NCI-H2196 (cell line): Measurements from ENCODE around the gene PKP1.
"Not testable (repeated sequence)": the region's sequence is repeated elsewhere in the genome, so short reads cannot be mapped to it uniquely, and the experiment has no call there.

Experiments
- DNase-seq: peaks from one replicate; lab custom pipeline; 2025; ENCODE audit not compliant: unreplicated experiment; lab: John Stamatoyannopoulos, UW

The PKP1 gene, protein sequence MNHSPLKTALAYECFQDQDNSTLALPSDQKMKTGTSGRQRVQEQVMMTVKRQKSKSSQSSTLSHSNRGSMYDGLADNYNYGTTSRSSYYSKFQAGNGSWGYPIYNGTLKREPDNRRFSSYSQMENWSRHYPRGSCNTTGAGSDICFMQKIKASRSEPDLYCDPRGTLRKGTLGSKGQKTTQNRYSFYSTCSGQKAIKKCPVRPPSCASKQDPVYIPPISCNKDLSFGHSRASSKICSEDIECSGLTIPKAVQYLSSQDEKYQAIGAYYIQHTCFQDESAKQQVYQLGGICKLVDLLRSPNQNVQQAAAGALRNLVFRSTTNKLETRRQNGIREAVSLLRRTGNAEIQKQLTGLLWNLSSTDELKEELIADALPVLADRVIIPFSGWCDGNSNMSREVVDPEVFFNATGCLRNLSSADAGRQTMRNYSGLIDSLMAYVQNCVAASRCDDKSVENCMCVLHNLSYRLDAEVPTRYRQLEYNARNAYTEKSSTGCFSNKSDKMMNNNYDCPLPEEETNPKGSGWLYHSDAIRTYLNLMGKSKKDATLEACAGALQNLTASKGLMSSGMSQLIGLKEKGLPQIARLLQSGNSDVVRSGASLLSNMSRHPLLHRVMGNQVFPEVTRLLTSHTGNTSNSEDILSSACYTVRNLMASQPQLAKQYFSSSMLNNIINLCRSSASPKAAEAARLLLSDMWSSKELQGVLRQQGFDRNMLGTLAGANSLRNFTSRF

DNA sequence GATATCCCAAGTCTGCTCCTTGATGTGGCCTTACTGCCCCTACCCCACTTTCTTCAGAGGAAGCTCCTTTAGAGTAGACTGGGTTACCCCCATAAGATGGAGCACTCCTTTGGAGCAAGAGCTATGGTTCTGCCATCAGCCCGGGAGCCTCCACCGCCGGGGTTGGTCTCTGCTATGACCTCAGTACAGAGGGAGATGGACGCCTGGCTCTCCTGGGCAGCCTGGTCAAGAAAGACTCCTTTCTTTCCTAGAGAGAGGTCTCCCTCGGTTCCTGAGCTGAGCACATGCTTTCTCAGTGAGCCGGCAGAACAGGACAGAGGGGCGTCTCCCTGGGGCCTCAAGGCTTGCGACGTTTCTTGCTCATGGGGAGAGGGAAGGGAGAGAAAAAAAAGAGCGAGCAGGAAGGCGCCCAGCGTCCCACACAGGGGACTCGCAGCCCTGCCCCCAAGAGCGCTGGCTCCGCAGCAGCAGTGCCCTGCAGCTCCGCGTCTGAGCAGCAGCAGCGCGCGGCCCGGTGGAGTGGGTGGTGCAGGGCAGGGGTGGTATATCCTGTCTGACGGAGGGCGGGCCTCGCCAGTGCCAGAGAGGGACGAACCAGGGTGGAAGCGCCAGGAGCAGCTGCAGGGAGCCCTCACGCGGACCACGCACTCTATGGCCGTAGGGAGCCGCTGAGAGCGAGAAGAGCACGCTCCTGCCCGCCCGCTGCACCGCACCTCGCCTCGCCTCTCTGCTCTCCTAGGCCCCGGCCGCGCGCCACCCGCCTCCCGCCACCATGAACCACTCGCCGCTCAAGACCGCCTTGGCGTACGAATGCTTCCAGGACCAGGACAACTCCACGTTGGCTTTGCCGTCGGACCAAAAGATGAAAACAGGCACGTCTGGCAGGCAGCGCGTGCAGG lies at the start of gene PKP1:
TSS of gene PKP1 (plus strand) at position 576 of the 899 bp plus-strand sequence. CDS start at position 773, 197 bp downstream.
- no peak for DNase-seq

DNA sequence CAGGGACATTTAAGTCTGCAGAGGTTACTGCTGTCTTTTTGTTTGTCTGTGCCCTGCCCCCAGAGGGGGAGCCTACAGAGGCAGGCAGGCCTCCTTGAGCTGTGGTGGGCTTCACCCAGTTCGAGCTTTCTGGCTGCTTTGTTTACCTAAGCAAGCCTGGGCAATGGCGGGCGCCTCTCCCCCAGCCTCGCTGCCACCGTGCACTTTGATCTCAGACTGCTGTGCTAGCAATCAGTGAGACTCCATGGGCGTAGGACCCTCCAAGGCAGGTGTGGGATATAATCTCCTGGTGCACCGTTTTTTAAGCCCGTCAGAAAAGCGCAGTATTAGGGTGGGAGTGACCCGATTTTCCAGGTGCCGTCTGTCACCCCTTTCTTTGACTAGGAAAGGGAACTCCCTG lies 43.7 kb upstream of the PKP1 start:
- DNase-seq, result not testable (repeated sequence)

DNA sequence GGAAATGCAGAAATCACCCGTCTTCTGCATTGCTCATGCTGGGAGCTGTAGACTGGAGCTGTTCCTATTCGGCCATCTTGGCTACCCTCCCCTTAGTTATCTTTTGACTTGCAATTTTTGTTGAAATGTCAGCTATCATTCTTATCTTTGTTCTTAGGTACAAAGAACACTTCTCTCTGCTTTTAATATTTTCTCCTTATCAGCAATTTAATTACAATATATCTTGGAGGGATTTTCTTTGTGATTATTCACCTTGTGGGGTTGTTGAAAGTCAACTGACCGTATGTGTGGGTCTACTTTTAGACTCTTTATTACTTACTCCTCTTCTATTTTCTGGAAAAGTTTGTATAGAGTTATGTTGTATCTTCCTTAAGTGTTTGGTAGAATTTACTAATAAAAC lies 43.1 kb upstream of the PKP1 start:
- no peak for DNase-seq

DNA sequence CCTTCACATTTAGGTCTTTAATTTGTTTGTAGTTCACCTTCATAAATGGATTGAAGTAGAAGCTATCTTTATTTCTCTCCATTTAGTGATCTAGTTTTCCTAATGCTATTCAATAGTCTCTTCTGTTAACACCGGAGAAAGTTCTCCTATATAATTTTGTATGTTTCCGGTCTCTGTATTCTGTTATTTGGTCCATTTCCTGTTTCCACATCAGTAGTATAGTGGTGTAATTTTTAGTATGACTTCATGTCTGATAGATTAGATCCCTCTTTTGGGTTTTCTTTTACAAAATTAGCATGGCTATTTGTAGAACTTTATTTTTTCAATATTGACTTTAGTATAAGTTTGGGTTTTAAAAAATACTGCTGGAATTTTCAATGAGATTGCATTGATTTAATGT lies 41.6 kb upstream of the PKP1 start:
- no peak for DNase-seq

DNA sequence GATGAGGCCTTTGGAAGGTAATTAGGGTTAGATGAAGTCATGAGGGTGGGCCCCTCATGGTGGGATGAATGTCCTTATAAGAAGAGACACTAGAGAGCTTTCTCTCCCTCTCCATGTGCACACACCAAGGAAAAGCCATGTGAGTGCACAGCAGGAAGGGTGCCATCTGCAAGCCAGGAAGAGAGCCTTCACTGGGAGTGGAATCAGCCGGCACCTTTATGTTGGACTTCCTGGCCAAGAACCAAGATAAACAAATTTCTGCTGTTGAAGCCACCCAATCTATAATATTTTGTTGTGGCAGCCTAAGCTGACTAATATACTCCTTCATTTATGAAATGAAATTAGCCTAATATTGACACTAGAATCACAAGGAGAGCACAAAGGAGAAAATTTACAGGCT lies 38.2 kb upstream of the PKP1 start:
- peak; percentile 44 for DNase-seq

- DNase-seq, result no peak
Observed at GRCh38 chr1:201248721-201249559, 34.4 kb upstream of the PKP1 start.

- DNase-seq, result peak; percentile 62
Observed at GRCh38 chr1:201250326-201251011, 32.8 kb upstream of the PKP1 start.

DNA sequence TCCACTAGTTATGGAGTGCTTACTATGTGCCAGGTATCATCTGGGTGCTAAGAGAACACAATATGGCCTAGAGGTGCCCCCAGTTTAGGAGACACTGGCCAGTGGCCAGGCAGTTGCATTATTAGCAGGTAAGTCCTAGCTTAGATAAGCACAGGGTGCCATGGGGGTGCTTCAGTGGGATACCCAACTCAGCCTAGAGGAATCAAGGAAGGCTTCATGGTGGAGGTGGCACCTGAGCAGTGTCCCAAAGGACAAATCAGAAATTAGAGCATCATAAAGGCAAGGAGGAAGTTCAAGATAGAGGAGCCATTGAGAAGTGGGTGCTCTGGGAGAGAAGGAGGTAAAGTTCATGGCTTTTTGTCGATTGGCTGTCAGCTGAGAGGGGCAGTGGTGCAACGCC lies 31.9 kb upstream of the PKP1 start:
- DNase-seq, result no peak

GRCh38 chr1:201251851-201252430 lies 31.4 kb upstream of the PKP1 start:
- no peak for DNase-seq

DNA sequence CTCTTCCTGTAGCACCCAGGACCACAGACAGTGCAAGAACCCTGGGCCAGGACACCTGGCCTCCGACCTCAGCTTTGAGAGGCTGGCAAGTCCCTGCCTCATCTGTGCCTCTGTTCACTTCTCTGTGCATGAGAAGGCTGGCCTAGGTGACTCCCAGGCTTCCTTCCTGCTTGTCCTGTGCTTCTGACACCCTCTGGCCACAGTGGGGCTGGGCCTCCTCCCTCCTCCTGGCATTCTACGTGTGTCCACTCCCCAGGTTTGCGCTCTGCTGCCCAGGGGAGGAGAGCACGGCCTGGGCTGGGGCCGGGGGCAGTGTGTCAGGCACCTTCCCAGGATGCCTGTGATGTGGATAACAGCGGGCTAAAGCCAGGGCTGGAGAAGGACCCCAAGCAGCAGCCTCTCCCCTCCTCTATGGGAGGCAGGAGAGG lies 30.3 kb upstream of the PKP1 start:
- no peak for DNase-seq

DNA sequence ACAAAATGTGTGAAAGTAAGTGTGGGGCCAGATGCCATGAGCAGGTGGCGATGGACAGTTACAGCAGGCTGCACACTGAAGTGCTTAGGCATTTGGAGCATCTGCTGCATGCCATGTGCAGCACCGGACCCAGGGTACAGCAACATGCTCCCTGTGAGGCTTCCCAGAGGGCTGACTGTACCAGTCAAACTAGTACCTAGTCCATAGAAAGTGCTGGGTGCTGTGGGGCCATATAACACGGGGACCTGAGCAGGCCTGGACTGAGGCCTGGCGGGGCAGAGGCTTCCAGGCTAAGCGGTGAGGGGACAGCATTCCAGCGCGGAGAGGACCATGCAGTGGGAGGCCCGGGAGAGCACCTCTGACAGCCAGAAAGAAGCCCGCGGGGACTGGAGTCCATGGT lies 29.9 kb upstream of the PKP1 start:
- DNase-seq, result no peak

- no peak for DNase-seq
Observed at GRCh38 chr1:201253906-201254624, 29.2 kb upstream of the PKP1 start.

DNA sequence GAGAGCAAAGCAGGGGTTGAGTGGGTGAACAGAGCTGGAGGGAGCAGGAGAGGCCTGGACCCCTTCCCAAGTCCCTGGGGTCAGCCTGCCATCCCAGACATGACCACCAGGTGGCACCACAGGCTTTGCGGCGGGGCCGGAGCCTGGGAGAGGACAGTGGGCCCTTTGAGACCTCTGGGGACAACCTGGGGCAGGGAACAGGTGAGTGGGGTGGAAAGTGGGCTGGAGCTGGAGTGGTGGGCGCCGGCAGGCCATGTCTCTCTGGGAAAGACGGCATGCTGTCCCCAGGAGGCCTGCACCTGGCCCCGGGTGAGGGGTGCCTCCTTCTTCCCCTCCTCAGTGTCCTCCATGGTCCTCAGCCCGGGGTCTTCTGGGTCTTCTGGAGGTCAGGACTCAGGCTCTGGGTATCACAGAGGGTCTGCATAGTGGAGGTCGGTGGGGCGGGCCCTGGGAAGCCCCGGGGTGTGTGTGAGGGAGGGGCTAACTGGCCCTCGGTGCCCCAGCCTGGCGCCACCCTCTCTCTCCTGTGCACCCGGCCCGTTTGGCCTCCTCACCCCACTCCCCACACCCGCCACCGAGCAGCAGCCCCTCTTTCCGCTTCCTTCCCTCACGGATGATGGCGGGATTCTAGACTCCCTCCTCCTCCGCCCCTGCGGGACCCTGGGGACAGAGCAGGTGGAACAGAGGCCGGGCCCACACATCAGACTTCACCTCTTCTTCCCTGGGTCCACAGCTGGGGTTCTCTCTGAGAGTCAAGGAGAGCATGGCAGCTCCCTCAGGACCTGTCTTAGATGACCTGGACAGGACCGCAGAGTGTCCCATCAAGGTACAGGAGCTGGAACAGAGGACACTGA lies 28.5 kb upstream of the PKP1 start:
- DNase-seq, result peak; percentile 67

DNA sequence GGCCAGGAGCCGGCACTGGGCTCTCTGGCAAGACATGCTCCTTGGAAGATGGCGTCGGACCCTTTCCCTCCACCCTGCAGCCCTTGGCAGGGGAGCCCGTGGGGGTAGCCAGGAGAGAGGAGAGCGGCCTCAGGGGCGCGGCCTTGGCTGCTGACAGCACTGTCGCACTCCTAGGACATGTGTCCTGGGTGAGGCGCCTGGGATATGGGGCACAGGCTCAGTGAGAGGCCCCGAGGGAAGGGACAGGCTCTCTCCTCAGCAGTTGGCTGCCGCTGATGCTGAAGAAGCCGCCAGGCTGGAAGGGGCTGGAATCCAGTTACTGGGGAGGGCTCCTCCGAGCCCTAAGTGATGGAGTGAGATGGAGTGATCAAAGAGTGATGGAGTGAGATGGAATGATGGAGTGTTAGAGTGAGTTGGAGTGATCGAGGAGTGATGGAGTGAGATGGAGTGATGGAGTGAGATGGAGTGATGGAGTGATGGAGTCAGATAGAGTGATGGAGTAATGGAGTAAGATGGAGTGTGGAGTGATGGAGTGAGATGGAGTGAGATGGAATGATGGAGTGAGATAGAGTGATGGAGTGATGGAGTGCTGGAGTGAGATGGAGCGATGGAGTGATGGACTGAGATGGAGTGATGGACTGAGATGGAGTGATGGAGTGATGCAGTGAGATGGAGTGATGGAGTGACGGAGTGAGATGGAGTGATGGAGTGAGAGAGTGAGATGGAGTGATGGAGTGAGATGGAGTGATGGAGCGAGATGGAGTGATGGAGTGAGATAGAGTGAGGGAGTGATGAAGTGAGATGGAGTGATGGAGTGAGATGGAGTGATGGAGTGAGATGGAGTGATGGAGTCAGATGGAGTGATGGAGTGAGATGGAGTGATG lies 27.6 kb upstream of the PKP1 start:
- DNase-seq, result no peak

GRCh38 chr1:201258132-201258531 lies 25.2 kb upstream of the PKP1 start:
- not testable (repeated sequence) for DNase-seq

DNA sequence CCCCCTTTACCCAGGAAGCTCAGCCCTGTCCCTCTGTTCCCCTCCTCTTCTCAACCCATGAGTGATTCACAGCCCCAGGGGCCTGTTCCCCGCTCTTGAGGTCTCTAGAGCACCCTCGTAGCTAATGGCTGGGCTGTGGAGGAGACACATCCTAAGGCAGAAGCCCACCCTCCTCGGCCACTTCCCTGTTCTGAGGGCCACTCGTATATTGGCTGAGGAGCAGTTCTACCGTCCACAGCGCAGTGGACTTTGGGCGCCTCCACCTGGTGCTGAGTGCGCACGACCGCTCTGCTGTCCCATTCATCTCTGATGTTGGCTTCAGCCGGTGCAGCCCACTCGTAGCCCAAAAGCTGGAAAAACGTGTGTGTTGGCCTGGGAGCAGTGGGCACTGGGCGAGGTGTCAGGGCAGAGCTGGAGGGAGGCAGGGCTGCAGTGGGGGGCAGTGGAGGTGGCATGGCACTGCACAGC lies 24.5 kb upstream of the PKP1 start:
- DNase-seq, result no peak
